Upper lobe of left lung (tissue), 4 donors: ENCODE results near the gene ADAMTSL5.

Experiments
- POLR2A ChIP-seq, 4 donors: fragments of 450-650 bp; IDR thresholded peaks; one replicate each; pipeline ENCODE4 v1.5.1; 2016 to 2017; ENCODE audit warnings: antibody characterized with exemption in 4 of 4, mild to moderate bottlenecking in 2 of 4
- TF ChIP-seq, protein P1 (sequence below), 6 experiments: fragments of 450-650 bp in 4 of 6; fragments of 200-600 bp in 2 of 6; sonication (generic) in 2 of 6; IDR thresholded peaks; one replicate each; pipeline ENCODE4 v1.5.1; 2016 to 2019; ENCODE audit warnings: antibody characterized with exemption in 6 of 6

- TF ChIP-seq, protein P1, sequence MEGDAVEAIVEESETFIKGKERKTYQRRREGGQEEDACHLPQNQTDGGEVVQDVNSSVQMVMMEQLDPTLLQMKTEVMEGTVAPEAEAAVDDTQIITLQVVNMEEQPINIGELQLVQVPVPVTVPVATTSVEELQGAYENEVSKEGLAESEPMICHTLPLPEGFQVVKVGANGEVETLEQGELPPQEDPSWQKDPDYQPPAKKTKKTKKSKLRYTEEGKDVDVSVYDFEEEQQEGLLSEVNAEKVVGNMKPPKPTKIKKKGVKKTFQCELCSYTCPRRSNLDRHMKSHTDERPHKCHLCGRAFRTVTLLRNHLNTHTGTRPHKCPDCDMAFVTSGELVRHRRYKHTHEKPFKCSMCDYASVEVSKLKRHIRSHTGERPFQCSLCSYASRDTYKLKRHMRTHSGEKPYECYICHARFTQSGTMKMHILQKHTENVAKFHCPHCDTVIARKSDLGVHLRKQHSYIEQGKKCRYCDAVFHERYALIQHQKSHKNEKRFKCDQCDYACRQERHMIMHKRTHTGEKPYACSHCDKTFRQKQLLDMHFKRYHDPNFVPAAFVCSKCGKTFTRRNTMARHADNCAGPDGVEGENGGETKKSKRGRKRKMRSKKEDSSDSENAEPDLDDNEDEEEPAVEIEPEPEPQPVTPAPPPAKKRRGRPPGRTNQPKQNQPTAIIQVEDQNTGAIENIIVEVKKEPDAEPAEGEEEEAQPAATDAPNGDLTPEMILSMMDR (IDR thresholded peaks at IDR 0.05): no peak
- TF ChIP-seq POLR2A (IDR thresholded peaks at IDR 0.05): no peak
Observed at GRCh38 chr19:1466461-1467214, 46.2 kb downstream of the ADAMTSL5 start.
